NT2/D1 (cell line): Measurements from ENCODE around the gene MRPS2.

Experiments
- DNase-seq: peaks from one replicate; pipeline ENCODE4 v3.0.0-alpha.2; 2011; ENCODE audit warnings: low read depth, low spot score
- H3K27me3 ChIP-seq: 2 replicates; pipeline ENCODE4 v1.6.0; 2011; ENCODE audit warnings: mild to moderate bottlenecking; ENCODE audit not compliant: insufficient read length, insufficient read depth
- H3K36me3 ChIP-seq: 2 replicates; pipeline ENCODE4 v1.6.1; 2011; ENCODE audit warnings: mild to moderate bottlenecking, low read length, mixed read lengths; ENCODE audit not compliant: insufficient read depth, insufficient read length
- H3K4me1 ChIP-seq: 2 replicates; pipeline ENCODE4 v1.5.1; 2011; ENCODE audit not compliant: insufficient read depth, insufficient read length
- H3K4me3 ChIP-seq: 2 replicates; pipeline ENCODE4 v1.5.1; 2011; ENCODE audit warnings: low read depth; ENCODE audit not compliant: insufficient read length
- H3K9ac ChIP-seq: 2 replicates; pipeline ENCODE4 v1.6.0; 2011; ENCODE audit warnings: low read depth; ENCODE audit not compliant: insufficient read length
- H3K9me3 ChIP-seq: 2 replicates; pipeline ENCODE4 v1.5.1; 2011; ENCODE audit warnings: mild to moderate bottlenecking, low read length; ENCODE audit not compliant: insufficient read depth
- SUZ12 ChIP-seq: IDR thresholded peaks from 2 replicates; pipeline ENCODE4 v1.6.1; 2011; ENCODE audit not compliant: insufficient read length, insufficient read depth; ENCODE audit errors: extremely low read depth
- YY1 ChIP-seq: IDR thresholded peaks from 2 replicates; pipeline ENCODE4 v1.6.1; 2011; ENCODE audit not compliant: insufficient read length, insufficient read depth
- ZNF274 ChIP-seq: IDR thresholded peaks from 2 replicates; pipeline ENCODE4 v1.6.1; 2011; ENCODE audit warnings: mild to moderate bottlenecking, low read depth, low read length

MRPS2 gene

GRCh38 chr9:135482015-135482754, 18.3 kb upstream of the MRPS2 start:
- Histone ChIP-seq H3K4me1 (peaks cover 2% of the 10 kb centered on the region), H3K27me3 (no peaks in the 10 kb centered on the region), H3K9ac (no peak overlapping the region), H3K9me3 (no peaks in the 10 kb centered on the region), H3K36me3 (peaks cover 49% of the 10 kb centered on the region), H3K4me3 (no peak overlapping the region)
- no peak for TF ChIP-seq YY1
- no peak for TF ChIP-seq ZNF274
- no peak for TF ChIP-seq SUZ12
- DNase-seq = no peak

- Histone ChIP-seq H3K4me1 (no peaks in the 10 kb centered on the region), H3K4me3 (no peak overlapping the region), H3K36me3 (peaks cover 70% of the 10 kb centered on the region), H3K27me3 (no peaks in the 10 kb centered on the region), H3K9ac (no peak overlapping the region), H3K9me3 (no peaks in the 10 kb centered on the region)
- no peak for DNase-seq
- TF ChIP-seq SUZ12 (no peak), ZNF274 (no peak), YY1 (no peak)
Observed at GRCh38 chr9:135484460-135485277, 15.8 kb upstream of the MRPS2 start.

- H3K36me3 ChIP-seq = peaks cover 70% of the 10 kb centered on the region
- H3K9me3 ChIP-seq = no peaks in the 10 kb centered on the region
- DNase-seq = no peak
- no peak overlapping the region for H3K4me3 ChIP-seq
- peaks cover 4% of the 10 kb centered on the region for H3K4me1 ChIP-seq
- H3K9ac ChIP-seq = no peak overlapping the region
- H3K27me3 ChIP-seq = no peaks in the 10 kb centered on the region
- TF ChIP-seq ZNF274 = no peak
- no peak for TF ChIP-seq SUZ12
- TF ChIP-seq YY1 = no peak
Observed at GRCh38 chr9:135485385-135485784, 15.1 kb upstream of the MRPS2 start.

GRCh38 chr9:135485832-135486231, 14.7 kb upstream of the MRPS2 start:
- TF ChIP-seq ZNF274 (no peak), YY1 (no peak), SUZ12 (no peak)
- Histone ChIP-seq H3K27me3 (no peaks in the 10 kb centered on the region), H3K4me3 (no peak overlapping the region), H3K4me1 (peaks cover 6% of the 10 kb centered on the region), H3K9ac (no peak overlapping the region), H3K9me3 (no peaks in the 10 kb centered on the region), H3K36me3 (peaks cover 70% of the 10 kb centered on the region)
- DNase-seq = no peak

GRCh38 chr9:135486267-135487065, 14.0 kb upstream of the MRPS2 start:
- Histone ChIP-seq H3K27me3 (no peaks in the 10 kb centered on the region), H3K4me3 (no peak overlapping the region), H3K36me3 (peaks cover 70% of the 10 kb centered on the region), H3K9ac (no peak overlapping the region), H3K9me3 (no peaks in the 10 kb centered on the region), H3K4me1 (peaks cover 6% of the 10 kb centered on the region)
- TF ChIP-seq ZNF274 (no peak), SUZ12 (no peak), YY1 (no peak)
- no peak for DNase-seq

GRCh38 chr9:135487281-135488012, 13.0 kb upstream of the MRPS2 start:
- Histone ChIP-seq H3K9me3 (no peaks in the 10 kb centered on the region), H3K4me3 (no peak overlapping the region), H3K27me3 (no peaks in the 10 kb centered on the region), H3K9ac (no peak overlapping the region), H3K4me1 (peaks cover 6% of the 10 kb centered on the region), H3K36me3 (peaks cover 66% of the 10 kb centered on the region)
- DNase-seq = no peak
- TF ChIP-seq ZNF274 (no peak), SUZ12 (no peak), YY1 (no peak)
